Limb (tissue), 2 donors: ENCODE measurements around the gene SEPTIN3.
"Not testable (repeated sequence)": the region's sequence is repeated elsewhere in the genome, so short reads cannot be mapped to it uniquely, and the experiment has no call there.

Experiments used
- DNase-seq, 2 donors: peaks; one replicate each; pipeline ENCODE4 v3.0.0-alpha.2; 2016; ENCODE audit errors: extremely low spot score in 2 of 2

Gene SEPTIN3

DNA sequence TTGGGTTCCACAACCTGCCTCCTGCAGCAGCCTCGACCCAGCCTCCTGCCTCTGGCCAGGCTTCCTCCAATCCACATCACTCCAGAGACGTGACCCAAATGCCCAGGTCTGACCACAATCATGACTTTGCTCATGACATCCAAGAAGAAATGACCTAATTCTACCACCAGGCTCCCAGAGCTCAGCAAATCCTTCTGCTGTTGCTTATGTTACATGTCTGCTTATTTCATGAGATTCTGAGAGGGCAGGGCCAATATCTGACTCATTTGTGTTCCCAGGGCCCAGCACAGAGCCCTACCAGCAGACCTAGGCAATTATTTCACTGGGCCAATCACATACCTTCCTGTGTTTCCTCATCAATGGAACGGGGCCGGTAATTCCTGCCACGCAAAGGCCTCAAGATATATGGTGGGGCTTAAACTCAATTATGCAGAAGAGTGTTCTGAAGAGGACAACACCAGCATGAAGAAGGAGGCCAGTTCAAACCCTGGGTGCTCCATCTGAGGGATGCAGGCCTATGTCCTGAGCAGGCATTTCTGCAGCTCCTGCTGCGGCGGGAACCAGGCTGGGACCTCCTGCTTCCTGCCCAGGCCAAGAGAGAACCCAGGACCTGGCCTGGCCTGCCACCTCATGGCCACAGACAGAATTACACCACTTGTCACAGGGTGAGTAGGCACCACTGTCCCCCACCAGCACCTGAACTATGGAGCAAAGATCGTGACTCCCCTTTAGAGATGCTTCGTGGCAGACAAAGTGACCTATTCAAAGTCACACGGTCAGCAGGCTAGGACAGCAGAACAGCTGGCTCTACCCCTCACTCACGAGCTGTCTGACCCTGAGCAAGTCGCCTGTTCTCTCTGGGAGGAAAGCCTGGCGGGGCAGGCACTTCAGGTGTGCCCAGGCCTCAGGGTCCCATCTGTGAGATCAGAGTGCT, 28.1 kb upstream of the SEPTIN3 start:
- peak; percentile 79 to 88 for DNase-seq

DNA sequence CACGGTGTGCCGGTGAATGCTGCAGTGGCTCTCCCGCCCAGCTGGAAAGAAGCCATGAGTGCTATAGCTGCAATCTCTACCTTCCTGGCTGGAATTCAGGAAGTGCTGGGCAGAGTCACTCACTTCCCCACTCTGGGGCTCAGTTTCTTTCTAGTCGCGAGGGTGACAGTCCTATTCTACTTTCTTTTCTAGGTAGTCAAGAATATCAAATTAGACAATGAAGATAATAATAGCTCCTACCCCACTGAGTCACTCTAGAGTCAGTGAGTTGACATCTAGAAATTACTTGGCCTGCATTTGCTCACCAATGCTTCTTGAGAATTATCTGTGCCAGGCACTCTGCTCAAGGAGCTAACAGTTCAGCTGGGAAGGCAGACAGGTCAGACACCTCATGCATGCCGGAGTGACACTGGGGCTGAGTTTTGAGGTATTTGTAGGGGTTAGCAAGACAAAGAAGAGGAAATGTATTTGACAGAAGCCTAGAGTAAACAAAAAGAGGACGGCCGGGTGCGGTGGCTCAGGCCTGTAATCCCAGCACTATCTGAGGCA, 25.5 kb upstream of the SEPTIN3 start:
- DNase-seq: no peak

DNA sequence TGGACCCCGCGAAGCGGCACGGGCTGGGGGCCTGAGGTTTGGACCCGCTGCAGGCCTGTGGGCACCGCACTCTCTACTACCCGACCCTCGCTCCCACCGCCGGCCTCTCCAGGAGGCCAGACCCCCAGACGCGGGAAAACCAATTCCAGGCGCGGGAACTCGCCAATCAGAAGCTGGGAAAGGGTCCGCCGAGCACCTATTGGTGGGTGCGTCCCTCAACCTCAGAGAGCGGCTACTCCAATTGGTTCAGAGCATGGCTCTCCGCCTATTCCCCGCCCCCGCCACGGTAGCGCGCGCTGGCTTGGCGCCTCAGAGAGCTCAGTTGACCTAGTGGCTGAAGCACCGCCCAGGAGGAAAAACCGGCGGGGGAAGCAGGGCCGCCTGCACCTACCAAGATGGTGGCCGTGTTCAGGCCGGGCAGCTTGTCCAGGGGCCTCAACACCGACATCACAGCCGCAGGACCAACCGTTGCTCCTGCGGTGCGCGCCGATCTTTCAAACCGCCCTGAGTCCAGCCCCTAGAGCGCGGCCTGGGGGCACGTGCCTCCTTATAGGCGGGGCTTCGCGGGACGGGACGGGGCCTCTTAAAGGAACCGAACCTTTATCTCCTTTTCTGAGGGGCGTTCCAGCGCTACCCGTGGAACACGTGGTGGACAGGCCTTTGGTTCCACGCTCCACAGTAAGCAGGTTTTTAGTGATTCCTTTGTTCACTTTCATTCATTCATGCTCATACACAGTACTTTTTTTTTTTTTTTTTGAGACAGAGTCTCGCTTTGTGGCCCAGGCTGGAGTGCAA, 22.4 kb upstream of the SEPTIN3 start, which contains the start of gene CENPM:
CENPM (minus strand) TSS at position 524 of the 795 bp plus-strand sequence; CDS start at position 448, 76 bp downstream.
- DNase-seq: peak; percentile 96

DNA sequence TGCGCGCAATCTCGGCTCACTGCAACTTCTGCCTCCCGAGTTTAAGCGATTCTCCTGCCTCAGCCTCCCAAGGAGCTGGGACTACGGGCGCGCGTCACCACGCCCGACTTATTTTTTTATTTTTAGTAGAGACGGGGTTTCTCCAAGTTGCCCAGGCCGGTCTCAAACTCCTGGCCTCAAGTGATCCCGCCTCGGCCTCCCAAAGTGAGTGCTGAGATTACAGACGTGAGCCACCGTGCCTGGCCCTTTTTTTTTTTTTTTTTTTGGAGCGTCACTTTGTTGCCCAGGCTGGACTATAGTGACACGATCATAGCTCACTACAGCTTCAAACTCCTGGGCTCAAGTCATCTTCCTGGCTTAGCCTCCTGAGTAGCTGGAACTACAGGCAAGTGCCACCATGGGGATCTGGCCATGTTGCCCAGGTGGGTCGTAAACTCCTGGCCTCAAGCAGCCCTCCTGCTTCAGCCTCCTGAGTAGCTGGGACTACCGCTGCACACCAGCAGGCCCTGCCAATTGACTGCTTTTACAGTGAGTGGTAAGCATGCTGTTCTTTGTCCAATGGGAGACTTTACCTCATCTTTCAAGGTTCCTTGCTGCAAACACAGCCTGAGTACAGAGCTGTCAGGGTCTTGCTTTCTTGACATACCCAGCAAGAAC, 21.7 kb upstream of the SEPTIN3 start:
- no peak for DNase-seq

DNA sequence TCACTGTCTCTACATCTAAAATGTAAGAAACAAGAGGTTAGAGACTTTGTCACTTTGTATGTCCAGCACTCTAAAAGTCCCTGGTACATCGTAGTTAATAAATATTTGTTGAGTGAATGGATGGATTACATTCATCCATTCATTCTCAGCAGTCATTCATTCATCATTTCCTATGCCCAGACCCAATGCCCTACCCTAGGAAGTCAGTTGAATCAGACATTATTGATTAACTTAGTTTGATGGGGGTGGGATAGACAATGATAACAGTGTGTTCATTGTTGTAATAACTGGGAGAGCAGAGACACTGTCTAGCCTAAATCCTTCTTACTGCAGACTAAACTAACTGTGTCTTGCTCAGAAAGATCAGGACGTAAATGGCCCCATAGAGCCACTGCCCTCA, 21.1 kb upstream of the SEPTIN3 start:
- no peak for DNase-seq

DNA sequence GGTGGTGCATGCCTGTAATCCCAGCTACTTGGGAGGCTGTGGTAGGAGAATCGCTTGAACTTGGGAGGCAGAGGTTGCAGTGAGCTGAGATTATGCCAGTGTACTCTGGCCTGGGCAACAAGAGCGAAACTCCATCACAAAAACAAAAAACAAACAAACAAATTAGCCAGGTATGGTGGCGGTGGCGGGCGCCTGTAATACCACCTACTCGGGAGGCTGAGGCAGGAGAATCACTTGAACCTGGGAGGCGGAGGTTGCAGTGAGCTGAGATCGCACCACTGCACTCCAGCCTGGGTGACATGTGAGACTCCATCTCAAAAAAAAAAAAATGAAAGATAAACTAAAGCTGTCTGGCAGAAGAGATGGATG, 20.3 kb upstream of the SEPTIN3 start:
- DNase-seq: not testable (repeated sequence)

DNA sequence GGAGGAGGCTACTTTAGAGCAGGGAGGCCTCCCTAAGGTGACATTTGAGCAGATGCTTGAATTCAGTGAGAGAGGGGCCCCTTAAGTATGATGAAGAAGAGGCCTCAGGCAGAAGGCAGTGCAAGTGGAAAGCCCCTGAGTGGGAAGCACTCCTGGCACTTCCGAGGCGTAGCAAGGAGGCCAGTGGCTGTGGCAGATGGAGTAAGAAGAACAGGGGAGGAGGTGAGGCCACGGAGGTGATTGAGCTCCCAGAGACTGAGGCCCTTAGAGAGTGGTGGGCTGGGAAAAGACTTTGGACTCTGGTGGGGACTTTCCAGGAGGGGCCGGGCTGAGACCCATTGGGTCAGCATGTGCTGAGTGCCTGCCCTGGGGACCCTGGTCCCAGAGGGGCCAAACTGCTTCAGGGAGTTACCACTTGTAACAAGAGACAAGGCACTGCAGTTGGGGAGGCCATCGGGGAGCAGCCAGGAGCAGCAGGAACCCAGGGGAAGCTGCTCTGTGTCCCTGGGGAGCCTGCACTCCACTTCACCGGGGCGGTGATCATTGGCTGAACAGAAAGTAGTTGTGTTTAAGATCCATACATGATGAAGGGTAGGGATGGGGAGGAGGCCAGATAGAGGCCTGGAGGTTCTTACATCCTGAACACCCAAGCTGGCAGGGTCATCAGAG, 19.8 kb upstream of the SEPTIN3 start:
- DNase-seq: no peak

DNA sequence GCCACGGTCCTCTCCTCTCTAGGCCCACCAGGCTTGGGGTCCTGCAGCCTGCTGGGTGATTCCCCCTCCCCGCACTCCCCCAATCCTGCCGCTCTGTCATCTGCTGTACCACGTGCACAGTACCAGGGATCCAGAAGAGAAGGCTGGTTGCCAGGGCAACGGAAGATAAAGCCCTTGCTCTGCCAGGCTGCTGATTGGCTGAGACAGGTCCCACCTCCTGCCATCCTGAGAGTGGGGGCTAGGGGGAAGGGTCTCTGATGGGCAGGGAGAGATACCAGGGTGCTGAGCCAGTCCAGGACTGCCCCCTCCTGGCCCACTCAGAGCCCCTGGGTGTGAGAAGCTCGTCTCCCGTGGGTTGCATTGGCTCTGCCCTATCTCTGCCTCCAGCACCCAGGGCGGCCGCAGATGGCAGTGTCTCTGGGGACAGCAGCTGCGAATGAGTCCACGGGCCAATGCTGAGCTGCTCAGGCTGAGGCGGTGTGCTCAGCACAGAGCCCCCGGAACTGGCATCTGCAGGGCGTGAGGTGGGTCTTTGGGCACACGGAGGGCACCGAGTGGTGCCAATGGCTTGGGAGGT, 17.3 kb upstream of the SEPTIN3 start, which contains the start of gene SMIM45:
SMIM45 (plus strand) TSS at position 253 of the 577 bp plus-strand sequence.
- peak in 1 of 2 donors; percentile 82 for DNase-seq

DNA sequence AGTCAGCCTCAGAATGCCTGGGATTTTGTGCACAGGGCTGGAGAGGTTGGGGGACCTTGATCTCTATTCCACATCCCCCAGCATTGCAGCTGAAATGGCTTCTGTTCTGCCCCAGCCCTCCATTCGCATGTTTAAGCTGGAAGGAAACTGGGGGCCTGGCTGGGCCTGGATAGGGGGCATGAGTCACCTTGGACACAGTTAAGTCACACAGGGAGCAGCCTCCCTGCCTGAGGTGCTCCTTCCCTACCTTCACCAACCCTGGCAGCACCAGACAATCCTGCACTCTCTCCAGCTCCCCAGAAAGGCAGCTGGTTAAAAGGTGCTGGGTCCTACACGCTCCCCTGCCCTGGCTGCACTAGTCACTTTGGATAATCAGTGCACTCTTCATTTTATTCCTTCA, 16.5 kb upstream of the SEPTIN3 start:
- no peak for DNase-seq

DNA sequence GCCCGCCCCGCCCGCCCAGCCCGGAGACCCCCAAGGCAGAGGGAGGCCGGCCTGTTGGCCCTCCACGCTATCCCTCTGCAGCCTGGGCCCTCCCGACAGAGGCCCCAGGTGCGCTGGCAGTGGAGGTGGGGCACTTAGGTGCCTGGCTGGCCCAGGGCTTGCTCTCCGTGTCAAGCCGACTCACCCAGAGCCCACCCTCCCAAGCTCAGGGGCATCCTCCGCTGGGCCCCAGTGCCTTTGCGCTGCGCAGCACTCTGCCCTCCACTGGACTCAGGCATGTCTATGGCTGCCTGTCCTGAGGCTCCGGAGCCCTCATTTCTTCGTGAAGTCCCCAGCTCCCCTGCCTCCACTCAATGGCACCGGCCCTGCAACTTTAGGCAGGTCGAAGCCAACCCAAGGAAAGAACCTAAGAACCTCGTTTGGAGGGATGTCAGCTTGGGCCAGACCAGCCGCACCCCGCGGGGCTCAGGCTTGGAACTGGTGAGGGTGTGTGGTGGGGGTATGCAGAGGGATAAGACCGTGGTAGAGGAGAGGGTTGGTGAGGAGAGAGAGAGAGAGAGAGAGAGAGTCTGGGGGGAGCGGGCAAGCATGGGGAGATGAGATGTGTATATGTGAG, 11.2 kb upstream of the SEPTIN3 start:
- DNase-seq: no peak

DNA sequence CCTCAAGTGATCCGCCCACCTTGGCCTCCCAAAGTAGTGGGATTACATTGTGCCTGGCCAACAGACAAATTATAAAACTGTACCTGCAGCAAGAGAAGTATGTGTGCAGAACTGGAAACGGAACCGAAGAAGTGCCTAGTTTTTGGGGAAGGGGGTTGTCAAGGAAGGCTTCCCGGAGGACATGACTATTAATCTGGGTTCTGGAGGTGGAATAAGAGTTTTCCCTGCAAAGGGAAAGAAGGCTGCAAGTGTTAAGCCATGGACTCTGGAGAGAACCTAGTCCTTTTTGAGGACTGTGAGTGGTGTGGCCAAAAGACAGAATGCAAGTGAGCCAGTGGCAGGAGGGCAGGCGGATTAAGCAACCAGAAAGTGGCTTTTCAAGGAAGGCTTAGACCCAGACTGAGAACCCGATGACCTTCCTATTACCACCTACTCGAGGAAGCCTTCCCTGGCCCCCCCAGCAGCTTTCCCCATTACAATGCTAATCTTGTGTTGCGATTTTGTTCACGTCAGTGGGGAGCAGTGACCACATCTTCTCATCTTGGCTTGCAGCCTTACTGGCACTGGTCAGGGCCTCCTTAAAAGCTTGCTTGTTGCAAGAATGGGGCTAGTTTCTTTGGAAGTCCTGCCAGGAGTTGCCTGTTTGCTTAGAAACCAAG, 5.7 kb upstream of the SEPTIN3 start:
- no peak for DNase-seq

DNA sequence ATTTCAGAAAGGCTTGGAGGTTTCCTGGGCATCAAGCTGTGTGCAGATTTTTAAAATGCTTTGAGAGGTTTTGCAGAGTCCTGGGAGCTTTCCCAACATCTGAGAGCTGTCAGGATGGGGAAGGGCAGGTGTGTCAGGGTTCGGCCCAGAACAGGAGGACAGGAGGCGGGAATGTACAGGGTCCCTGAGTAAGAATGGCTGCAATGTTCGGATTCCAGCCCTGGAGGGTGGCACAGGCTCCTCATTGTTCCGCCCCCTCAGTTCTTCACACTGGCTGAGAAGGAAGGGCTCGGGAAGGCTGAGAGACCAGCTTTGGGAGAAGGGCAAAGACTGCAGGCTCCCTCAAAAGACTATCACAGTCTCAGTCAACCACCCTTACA, 5.1 kb upstream of the SEPTIN3 start:
- no peak for DNase-seq

DNA sequence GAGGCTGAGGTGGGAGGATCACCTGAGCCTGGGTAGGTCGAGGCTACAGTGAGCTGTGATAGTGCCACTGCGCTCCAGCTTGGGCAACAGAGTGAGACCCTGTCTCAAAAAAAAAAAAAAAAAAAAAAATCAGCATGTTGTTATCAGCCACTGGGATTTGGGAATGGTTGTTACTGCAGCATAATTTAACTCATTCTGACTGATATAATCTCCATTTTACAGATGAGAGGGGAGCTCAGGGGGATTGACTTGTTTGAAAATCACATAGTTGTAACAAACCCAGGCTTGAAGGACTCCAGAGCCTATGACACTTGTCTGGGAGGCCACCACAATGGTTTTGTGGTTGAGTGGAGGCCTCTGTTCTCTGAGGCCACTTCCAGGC, 3.0 kb upstream of the SEPTIN3 start:
- DNase-seq: no peak

DNA sequence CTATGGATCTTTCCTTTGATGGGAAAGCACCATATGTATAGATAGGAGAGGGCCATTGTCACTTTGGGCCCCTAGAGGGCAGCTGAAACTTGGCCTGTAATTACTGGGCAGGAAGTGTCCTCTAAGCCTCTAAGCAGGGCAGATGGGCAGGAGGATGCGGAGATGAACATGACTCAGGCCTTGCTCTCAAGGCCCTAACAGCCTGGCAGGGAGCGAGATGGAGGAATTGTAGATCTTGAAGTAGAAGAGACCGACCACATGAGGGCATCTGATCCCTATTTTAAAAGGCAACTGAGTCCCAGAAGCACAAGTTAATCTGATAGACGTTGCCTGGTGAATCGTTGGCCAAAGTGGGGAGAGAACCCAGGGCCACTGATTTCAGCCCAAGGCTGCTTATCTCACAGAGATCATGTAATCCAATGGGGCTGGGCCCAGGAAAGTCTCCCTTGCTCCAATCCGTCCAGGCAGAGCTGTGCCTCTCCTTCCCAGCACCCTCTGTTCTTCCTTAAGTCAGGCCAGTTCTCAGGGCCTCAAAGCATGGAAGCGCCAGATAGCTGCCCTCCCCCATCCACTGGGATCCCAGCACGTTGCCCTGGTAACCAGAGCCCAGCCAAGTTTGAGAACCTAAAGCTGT, 2.5 kb upstream of the SEPTIN3 start:
- DNase-seq: peak in 1 of 2 donors; percentile 50

DNA sequence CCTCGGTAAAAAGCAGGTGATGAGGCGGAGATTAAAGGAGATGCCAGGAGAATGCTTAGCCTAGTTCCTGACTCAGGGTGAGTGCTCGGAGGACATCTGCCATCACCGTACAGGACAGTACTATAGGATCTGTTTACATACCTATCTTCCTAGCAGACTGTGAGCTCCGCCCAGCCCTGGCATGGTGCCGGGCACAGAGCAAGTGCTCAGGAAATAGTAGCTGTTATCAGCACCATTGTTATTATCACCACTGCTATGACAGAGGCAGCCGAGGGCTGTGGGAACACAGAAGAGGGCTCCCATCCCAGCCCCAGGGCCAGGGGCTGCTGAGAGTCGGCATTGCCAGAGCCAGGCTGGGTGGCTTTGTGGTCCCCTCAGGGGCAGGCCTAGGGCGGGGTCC, 642 bp upstream of the SEPTIN3 start:
- no peak for DNase-seq

DNA sequence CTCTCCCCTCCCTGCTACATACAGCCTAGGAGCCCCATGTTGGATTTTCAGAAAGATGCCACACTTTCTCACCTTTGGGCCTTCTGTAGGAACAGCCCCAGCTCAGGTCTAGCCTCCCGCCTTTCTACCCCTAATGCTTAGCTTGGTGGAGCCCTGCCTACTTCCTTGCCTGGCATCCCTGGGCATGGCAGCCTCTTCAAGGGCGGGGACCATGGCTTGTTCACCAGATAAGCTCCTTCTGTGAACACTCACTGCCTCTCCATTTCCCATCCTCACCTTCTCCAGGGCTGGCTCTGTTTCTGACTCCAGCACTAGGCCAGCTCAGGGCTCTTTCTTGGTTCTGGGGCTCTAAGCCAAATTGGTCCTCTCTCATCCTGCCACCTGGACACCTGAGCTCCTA, 1.4 kb downstream of the SEPTIN3 start:
- no peak for DNase-seq

DNA sequence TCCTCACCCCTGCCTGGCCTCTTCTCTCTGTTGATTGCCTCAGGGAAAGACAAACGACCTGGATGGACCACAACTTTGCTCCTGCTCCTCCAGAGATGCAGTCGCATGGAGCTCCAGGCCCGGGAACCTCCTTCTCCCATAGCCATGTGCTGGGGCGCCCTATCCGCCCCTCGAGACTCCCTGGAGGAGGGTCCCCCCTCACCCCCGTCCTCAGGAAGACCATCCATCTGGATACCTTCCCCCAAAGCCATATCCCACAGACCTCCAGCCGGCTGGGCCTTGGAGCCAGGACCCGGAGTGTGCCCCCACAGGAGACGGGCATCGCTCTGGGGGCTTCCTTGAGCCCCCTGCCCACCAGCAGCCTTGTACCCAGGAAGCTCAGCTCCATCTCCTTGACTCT, 2.2 kb downstream of the SEPTIN3 start:
- no peak for DNase-seq

DNA sequence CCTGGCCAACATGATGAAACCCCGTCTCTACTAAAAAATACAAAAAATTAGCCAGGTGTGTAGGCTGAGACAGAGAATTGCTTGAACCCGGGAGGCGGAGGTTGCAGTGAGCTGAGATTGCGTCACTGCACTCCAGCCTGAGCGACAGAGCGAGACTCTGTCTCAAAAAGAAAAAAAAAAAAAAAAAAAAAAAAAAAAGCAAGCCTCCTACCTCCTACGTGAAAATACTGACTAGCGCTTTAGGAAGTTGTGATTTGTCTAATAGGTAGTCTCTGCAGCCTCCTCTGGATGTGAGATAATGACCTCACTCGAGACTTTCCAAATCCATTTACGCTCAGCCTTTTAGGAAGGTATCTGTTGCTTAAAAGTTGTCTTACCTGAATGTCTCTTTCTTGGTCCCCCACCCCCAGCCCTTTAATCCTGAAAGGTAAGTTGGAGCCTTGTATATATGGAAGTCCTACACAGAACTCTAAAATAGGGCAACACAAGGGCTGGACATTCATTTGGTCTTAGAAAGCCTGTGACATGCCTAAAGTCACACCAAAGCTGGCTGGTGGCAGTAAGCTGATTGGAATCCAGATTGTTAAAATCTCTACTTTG, 5.5 kb downstream of the SEPTIN3 start:
- no peak for DNase-seq
